Measurements from ENCODE around the gene PDE2A.
A peak's percentile ranks its signal among the peaks of the same experiment; 100 is the strongest.

The PDE2A gene

DNA sequence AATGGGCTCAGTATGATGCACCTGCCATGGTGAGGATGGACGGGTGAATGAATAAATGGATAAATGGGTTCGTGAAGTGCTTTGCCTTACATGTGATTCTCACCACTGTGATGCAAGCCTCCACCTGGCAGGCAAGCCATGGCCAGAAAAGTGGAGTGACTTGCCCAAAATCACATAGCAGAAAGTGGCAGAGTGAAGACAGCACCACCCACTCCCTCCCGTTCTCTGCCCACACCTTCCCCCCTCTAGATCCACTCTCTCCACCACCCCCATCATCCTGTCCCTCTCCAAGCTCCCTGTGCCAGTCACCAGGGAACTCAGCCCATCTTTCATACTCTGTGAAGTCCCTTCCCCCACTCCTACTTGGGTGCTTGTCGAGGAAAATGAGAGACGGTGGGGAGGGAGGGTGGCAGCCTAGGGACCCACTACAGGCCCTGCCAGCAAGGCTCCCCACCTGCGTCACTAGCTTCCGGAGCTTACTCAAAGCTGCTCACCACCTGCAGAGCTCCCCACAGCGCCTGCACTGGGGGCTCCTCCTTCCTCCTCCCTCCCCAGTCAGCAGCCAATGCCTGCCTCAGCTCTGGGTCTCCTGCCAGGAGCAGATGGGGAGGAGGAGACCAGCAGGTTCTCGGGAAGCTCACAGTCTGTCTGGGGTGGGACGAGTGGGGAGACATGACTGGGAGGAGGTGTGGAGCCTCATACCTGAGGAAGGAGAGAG lies 82.3 kb downstream of the PDE2A start:
- DNase-seq (ENCODE audit: low read depth, low spot score): no peak

DNA sequence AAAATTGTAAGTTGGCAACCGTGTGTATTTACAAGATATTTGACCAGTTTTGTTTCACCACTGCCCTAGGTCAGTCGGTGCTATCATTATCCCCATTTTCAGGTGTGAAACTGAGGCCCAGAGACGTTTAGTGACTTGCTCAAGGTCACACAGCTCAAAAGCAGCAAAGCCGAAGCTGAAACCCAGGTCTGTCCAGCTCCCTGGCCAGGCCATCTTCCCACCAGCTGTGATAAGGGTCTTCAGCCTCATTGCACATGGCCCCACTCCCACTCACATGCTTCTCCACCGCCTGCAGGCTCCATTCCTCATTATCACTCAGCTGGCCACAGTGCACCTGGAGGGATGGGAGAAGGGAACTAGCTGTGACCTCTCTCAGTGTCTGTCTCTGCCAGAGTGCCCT lies 83.2 kb downstream of the PDE2A start:
- no peak for DNase-seq (ENCODE audit: low read depth, low spot score)

DNA sequence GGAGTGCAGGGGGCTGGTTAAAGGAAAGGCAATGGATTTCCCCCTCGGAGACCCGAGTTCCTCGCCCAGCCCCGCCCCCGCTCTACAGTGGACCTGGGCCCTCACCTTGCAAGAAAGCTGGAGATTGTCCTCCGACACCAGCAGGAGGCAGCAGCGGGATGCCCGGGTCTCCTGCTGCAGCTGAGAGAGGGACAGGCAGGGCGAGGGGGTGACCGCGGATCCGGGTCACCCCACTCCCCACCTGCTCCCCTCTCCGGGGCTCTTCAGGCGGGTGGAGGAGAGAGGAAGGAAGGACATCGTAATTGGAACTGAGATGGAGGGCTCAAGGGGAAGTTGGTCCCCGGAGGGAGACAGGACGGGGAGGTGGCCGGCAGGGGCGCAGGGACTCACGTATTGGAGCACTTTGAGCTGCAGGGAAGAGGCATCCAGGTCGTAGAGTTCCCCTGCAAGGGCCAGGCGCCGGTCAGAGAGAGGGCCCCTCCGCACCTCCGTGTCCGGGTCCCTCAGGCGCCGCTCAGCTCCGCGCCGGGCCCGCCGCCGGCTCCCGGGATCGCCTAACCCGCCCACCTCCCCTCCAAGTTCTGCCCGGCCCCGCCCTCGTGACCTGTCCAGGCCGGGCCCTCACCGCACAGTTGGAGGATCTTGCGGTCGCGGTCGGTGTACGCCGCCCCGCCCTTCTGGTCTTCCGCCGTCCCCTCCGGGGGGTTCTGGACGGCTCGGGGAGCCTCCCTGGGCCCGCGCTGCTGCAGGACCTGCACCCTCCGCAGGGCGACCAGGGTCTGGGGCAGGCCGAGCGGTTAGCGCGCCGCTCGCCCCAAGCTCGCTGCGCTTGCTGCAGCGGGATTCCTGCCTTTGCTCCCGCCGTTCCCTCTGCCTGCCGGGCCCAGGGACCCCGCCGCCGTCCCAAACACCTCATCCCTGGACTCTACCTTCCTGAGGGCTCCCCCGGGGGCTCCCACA lies 84.1 kb downstream of the PDE2A start:
- DNase-seq (ENCODE audit: low read depth, low spot score): no peak

DNA sequence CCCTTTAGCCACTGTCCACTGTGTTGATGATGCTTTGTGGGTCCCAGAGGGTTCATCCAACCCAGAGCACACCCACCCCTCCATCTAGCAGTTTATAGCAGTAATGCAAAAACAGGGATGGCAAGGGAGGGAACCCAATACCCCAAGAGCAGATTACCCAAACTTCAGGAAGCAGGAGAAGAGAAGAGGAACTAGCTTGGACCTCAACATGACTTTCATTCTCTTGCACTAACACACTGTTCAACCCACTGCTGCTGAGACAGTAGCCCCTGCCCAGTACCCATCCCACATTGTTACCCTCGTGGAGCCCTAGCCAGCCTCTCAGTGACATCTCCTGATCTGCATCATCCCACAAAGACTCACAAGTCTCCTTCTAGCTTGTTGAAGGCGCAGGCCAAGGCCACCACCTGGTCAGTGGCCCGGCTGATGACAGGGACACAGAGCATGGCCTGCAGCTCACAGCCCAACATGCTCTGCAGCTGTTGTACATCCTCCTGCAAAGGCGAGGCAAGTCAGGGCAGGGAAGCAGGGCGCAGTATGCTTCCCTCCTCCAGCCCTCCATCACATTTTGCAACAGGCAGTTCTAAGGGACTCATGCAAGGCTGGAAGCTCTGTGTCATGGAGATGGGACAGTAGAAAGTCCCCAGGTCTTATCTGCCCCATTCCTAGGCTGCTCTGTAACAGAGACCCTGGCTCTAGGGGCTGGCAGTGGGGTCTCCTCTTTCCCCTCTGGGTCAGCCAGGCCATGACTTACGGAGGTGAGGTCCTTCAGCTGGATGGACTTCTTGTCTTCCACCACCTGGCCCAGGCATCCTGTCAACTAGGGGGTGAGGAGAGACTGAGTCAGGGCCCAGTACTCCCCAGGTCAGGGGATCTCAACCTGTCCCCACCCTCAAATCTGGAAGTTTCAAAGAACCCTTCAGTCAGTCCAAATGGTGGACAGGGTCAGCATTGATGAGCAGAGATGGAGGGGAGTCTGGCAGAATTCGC lies 85.5 kb downstream of the PDE2A start:
- DNase-seq (ENCODE audit: low read depth, low spot score): no peak

DNA sequence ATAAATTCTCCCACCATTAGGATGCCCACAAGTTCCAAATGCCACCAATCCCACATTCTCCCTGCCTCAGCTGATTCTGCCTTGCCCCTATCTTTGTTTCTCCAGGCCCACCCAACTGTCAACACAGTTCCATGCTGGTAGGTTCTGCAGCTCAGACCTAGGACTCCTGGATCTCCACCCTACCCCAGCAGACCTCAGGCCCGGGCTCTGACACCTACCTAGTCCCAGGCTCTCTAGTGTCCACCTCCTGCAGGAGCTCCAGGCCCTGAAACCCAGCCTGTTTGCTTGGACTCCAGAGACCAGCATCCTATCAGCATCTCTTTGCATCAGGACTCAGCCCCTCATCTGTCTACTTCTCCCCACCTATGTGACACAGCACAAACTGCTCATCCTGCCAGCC lies 86.5 kb downstream of the PDE2A start:
- no peak for DNase-seq (ENCODE audit: low read depth, low spot score)

DNA sequence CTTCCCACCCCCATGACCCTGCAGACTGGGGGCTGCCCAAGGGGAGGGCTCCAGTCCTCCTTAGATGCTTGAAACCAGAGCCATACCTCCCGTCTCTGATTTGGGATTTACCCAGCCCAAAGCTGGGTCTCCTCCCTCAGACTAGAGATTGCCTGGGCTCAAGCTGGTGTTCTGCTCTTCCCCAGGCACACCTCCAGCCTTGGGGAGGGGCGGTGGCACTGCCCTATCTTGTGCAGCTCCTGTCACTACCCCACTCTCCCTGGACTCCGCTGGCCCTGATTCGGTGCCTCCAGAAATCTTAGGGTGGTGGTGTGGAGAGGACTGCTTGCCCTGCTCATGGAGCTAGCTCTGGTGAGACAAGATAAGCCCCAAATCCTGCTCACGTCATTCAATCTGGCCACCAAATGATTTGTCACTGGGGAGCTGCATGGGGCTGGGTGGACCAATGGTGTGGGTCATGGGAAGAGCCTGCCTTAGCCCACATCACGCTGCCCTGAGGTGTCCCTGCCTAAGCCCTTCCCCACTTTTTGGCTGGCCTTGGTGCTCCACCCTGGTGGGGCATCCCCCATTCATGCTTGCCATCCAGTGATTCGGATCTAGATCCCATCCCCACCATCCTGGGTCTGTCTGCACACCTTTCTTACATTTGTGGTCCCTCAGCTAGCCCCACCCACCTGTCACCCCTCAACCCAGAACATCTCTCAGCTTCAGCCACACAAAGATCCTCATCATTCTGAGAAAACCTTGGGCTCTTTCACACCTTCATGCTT lies 87.7 kb downstream of the PDE2A start:
- DNase-seq (ENCODE audit: low read depth, low spot score): no peak

DNA sequence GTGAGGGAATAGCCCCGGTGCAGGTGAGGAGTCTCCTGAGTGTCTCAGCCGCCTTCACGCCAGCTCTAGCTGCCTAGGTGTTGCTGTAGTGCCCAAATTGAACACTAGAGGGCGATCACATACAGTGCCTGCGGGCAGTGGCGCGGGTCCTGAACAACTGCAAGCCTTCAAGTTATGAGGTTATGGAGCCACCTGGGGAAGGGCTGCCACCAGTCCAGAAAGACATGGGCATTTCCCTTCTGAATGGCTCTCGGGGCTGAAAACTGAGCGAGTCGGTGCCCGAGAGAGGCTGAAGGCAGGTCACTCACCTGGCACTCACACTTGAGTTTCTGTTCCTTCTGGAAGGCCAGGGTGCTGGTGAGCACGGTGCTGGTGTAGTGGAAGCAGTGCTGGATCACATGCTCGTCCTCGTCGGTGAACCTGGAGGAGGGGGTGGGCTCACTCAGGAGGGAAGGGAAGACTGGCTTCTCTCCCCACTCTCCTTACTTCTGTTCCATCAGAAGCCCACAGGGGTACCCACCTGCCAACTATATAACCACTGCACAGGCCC lies 88.4 kb downstream of the PDE2A start:
- DNase-seq (ENCODE audit: low read depth, low spot score): peak; percentile 40

DNA sequence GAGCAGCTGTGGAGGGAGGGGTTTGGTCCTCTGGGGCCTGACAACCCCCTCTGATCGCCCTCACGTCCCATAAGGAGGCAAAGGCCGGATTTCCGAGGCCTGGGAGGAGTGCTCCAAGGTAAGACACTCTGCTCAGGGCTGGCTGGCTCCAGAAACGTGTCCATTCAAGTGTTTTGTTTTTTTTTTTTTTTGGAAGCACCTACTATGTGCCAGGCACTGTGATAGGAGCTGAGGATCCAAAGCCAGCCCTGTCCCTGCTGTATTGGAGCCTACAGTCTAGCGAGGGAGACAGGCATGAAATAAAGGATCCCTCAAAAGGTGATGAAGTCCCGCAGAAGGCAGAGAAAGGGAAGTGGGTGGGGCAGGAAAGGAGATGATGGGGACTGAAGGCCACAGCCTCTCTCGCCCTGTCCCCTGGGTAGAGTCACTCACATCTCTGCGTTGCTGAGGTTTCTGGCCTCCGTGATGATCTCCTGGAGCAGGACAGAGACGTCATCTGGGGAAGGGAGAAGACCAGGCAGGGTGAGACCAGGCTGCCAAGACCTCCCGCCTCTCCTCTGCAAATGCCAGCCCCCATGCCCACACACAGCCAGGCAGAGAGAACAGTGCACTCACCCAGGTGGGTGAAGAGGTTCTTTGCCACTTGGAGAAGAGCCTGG lies 89.2 kb downstream of the PDE2A start:
- no peak for DNase-seq (ENCODE audit: low read depth, low spot score)

DNA sequence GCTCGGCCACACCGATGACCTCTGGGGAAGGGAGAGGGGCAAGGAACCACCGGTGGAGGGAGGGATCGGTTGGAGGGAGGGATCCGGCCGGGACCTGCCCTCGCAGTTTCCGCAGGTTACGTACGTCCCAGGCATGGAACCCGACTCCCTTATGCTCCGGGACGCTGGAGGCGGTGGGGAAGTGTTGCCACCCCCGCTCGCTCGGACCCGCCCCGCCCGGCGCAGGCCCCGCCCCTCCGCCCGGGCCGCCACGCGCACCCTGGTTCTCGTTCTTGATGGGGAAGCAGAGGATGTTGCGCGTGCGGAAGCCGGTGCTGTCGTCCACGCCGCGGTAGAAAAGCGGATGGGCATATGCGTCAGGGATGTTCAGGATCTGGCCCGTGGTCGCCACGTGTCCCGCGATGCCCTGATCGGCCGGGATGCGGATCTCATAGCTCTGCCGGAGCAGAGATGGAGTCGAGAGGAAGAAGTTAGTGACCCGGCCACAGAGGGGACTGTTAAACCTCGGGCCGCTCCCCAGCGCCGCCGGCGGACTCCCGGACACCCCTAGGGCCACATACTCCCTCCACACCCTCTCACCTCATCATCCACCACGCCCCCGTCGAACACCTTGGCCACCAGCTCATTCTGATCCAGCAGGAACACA lies 89.8 kb downstream of the PDE2A start:
- DNase-seq (ENCODE audit: low read depth, low spot score): no peak

DNA sequence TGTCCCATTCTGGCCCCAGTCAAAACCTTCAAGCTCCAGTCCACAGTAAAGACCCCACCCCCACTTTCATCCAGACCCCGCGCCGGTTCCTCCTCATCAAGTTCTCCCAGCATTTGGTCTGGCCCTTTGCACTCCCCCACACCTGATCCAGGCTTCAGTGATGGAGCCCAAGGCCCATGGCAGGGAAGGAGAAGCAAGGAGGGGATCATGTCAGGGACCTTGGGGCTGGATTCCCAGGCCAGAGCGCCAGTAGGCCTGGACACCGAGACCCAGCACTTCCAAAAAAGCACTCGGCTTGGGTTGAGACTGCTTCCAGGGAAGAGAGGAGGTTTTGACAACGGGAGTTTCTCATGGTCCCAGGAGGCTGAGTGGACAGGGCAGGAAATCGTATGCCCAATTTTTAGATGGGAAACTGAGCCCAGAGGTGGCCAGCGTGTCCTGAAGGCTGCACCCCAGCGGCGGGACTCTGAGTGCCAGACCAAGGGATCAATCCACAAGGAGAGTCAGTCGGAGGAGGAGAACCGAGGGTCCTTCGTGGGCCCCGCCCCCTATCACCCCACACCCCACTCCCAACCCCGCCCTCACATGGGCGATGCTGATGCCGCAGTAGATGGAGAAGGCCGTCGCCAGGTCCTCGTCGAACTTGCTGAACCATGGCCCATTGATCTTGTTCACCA lies 90.5 kb downstream of the PDE2A start:
- no peak for DNase-seq (ENCODE audit: low read depth, low spot score)

DNA sequence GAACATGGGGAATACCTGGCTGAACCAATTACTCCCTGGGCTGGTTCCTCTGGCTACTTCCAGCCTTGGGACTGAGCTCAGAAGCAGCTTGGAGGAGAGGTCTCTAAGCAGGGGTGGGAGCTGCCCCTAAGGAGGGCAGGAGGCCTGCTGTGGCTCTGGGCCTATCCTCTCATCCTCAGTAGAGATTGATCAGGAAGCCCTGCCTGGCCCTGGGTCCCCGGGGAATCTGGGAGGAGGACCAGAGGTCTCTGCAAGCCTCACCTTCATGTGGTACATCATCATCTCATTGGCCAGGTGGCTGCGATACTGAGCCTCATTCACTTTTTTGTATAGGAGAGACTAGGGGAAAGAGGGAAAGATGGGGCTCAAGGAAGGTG lies 91.1 kb downstream of the PDE2A start:
- no peak for DNase-seq (ENCODE audit: low read depth, low spot score)

DNA sequence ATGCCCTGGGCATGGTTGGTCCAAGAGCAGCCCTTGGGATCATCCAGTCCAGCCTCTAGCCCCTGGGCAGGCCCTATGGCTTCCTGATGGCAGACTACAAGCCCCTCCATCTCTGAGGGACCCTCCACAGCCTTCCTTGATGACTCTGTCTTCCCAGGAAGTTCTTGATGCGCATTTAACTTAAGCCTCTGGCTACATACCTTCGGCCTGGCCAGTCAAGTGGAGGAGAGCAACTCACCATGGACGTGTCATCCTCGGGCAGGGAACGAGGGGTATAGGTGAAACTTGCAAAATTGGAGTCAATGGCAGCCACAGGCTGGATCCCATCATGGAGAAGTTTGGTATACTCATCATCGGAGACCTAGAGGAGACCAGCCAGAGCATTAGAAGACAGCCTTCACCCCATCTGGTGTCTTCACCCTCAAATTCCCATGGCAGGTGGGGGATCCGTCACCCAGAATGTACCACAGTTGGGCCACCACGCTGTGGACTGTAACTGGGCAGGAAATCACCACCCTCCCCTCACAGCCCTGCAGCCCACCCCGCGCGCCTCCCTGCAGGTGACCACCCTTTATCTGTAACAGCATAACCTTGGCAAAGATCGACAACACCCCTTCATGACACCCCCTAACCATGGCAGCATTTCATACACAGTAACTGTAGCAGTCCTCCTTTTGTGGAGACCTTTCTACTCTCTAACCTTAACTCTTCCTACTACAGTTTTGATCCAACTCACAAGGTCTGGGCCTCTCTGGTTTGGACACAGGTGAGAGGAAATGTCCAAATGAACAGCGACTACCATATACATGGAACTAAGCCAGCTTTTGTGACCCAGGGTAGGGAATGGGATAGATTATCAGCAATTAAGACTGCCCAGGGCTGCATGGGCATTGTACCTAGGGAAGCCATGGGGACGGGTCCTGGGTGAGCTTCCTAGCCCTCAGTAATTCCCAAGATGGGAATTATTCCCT lies 91.7 kb downstream of the PDE2A start:
- DNase-seq (ENCODE audit: low read depth, low spot score): no peak

DNA sequence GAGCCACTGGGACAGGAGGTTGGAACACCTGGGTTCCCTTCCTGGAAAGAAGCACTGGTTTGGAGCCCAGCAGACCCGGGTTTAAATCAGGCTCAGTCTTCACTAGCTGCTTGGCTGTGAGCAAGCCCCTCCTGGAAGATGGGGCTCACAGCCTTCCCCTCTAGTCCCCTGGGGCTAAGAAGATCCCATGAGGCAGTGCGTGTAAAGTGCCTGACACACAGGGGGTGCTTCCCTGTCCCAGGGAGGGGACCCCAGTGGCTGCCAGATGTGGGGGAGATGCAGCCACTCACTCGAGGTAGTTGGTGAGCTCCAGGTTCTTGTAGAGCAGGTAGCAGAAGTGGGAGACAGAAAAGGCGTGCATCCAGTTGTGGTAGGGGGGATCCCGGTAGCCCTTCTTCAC lies 93.2 kb downstream of the PDE2A start:
- no peak for DNase-seq (ENCODE audit: low read depth, low spot score)

DNA sequence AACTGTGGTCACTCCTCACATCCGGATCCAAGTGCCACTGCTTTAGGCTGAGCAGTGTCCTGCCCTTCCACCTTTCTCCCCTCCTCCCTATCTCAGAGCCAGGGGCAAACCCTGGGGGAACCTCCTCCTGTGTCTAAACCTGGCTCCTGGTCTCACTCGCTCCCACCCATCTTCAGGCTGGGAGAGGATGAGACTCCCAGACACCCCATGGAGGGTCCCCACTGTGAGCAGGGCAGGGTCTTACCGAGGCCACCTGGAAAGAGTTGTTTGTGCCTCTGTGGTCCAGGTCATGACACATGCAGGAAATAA lies 93.6 kb downstream of the PDE2A start:
- DNase-seq (ENCODE audit: low read depth, low spot score): no peak

DNA sequence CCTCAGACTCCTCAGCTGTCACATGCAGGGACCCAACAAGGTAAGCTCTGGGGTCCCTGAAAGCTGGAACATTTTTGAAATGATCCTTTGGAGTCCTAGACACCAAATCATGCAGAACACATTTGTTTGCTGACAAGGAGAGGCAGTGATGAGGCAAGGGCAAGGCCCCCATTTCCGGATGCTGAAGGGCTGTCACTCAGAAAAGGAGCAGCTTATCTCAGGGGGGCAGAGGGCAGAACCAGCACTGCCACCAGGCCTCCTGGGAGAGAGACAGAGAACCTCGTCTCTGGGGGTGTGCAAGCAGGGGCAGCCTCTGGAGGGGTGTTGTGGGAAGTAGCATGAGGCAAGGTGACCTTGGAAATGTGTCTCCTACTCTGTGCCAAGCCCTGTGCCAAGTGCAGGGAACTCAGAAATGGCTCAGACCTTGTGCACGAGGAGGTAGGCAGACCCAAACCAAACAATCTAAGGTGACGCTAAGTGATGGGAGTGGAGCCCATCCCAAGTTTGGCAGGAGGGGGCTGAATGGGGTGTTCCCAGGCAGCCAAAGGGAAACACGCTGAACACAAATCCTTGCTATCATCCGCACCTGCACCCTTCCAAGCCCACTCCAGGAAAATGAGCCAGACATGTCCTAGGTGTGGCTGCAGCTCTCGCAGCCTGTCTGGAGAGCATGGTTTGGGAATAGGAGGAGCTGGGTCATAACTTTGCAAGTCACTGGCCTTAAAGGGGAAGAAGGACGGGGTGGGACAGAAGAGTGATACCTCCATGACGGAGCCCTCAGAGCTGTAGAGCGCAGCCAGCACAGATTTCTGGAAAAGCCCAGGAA lies 94.2 kb downstream of the PDE2A start:
- no peak for DNase-seq (ENCODE audit: low read depth, low spot score)

DNA sequence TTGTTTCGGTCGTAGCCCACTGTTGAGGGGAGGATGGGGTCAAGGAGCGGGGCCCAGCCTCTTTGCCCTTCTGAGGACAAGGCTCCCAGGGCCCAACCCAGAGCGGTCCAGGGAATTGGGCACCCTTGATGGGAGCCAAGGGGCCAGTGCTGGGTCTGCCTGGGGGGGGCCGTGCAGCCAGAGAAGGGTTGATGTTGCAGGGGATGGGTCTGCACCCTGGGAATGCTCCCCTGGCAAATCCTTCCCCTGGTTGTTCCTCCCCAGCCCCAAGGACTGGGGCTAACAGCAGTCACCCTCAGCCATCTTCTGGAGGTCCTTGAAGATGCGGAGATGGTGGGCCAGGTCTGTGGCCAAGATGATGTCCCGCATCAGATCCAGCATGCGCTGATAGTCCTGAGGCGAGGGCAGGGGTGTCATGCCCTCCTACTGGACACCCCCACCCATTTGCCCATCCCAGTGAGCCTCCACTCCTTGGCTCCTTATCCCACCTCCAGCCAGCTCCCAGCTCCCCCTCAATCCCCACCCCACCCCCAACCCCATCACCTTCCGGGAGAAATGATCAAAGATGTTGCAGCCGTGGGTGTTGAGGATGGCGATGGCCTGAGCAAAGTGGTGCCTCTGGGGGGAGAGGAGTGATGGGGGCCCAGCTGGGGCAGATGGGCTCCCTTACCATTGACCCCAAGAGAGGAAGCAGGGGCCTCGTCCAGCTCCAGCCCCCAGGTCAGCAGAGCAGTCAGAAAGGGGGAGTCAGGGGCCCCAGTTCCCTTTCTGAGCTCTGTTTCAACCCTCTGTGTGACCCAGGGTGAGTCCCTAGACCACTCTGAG lies 95.0 kb downstream of the PDE2A start:
- no peak for DNase-seq (ENCODE audit: low read depth, low spot score)

All from smooth muscle cell of the brain vasculature (primary cell).